Prostate gland (tissue), 2 donors: ENCODE data around the gene TLR3.

Source experiments
- CTCF ChIP-seq, 4 experiments: fragments of 200-600 bp in 2 of 4; fragments of 450-650 bp in 2 of 4; sonication (generic) in 2 of 4; IDR thresholded peaks; 1 replicate in 3 of 4; 2 replicates in 1 of 4; pipeline ENCODE4 v1.5.1; 2016 to 2019; ENCODE audit warnings: antibody characterized with exemption in 4 of 4, mild to moderate bottlenecking in 2 of 4, moderate library complexity in 2 of 4
- POLR2AphosphoS5 ChIP-seq: sonication (generic); formaldehyde crosslinking; IDR thresholded peaks from one replicate; pipeline ENCODE4 v1.6.1; 2017; ENCODE audit warnings: antibody characterized with exemption

- TF ChIP-seq POLR2AphosphoS5 (peak; percentile 22), CTCF (IDR thresholded peaks at IDR 0.05) (no peak)
Measured at GRCh38 chr4:186105647-186106321, 36.8 kb downstream of the TLR3 start.
